Measurements from ENCODE around the gene TBC1D9B.

GRCh38 chr5:179905161-179905560 is 2.5 kb downstream of the TBC1D9B start:
- TF ChIP-seq POLR2A (IDR thresholded peaks at IDR 0.05; ENCODE audit: borderline replicate concordance, extremely low read depth, insufficient read depth, insufficient read length) = no peak
- no peak for TF ChIP-seq POLR2AphosphoS5 (IDR thresholded peaks at IDR 0.05; ENCODE audit: low read depth, low read length)
- TF ChIP-seq CTCF (IDR thresholded peaks at IDR 0.05 in 2 of 3, conservative IDR thresholded peaks at IDR 0.05 in 1 of 3; ENCODE audit: borderline replicate concordance in 1 of 3, insufficient read depth in 1 of 3, low read depth in 2 of 3, low read length in 2 of 3) = no peak
- TF ChIP-seq ZBTB33 (IDR thresholded peaks at IDR 0.05; ENCODE audit: extremely low read depth, insufficient replicate concordance, low read length) = no peak
- no peak for TF ChIP-seq RAD21 (IDR thresholded peaks at IDR 0.05; ENCODE audit: low read depth)
- TF ChIP-seq ZNF274 (IDR thresholded peaks at IDR 0.05; ENCODE audit: low read depth, low read length) = no peak
- no peak for TF ChIP-seq ATF3 (IDR thresholded peaks at IDR 0.05)

All from HCT116 (cell line).